KMS-11 (cell line): Measurements from ENCODE around the gene CPVL.

Experiments used
- H2AFZ ChIP-seq: fragments of 200-600 bp; sonication (generic); 2 replicates; pipeline ENCODE4 v1.6.1; 2016; ENCODE audit warnings: antibody characterized with exemption, mixed run types, low read depth
- H3K27ac ChIP-seq: fragments of 200-600 bp; sonication (generic); 2 replicates; pipeline ENCODE4 v1.6.1; 2016; ENCODE audit warnings: mild to moderate bottlenecking, mixed run types
- H3K27me3 ChIP-seq: fragments of 200-600 bp; sonication (generic); 2 replicates; pipeline ENCODE4 v1.6.1; 2017; ENCODE audit warnings: mild to moderate bottlenecking, low read depth, mixed run types, moderate library complexity; ENCODE audit not compliant: insufficient read depth
- H3K36me3 ChIP-seq: fragments of 200-600 bp; sonication (generic); 2 replicates; pipeline ENCODE4 v1.6.1; 2017; ENCODE audit warnings: mild to moderate bottlenecking, mixed run types; ENCODE audit not compliant: insufficient read depth
- H3K4me1 ChIP-seq: fragments of 200-600 bp; sonication (generic); 2 replicates; pipeline ENCODE4 v1.6.1; 2016; ENCODE audit warnings: mild to moderate bottlenecking, low read depth, mixed run types; ENCODE audit not compliant: poor library complexity, severe bottlenecking
- H3K4me2 ChIP-seq: fragments of 200-600 bp; sonication (generic); 2 replicates; pipeline ENCODE4 v1.7.0; 2016; ENCODE audit warnings: mild to moderate bottlenecking, mixed run types
- H3K4me3 ChIP-seq: fragments of 200-600 bp; sonication (generic); IDR thresholded peaks from 2 replicates; pipeline ENCODE4 v1.6.1; 2017; ENCODE audit warnings: low read depth, low read length, mixed read lengths; ENCODE audit not compliant: insufficient read depth
- H3K79me2 ChIP-seq: fragments of 200-600 bp; sonication (generic); 2 replicates; pipeline ENCODE4 v1.6.1; 2016; ENCODE audit warnings: low read depth, mixed run types; ENCODE audit not compliant: insufficient read depth
- H3K9ac ChIP-seq: fragments of 200-600 bp; sonication (generic); 2 replicates; pipeline ENCODE4 v1.6.1; 2016; ENCODE audit warnings: mild to moderate bottlenecking, mixed run types
- H4K20me1 ChIP-seq: fragments of 200-600 bp; sonication (generic); 2 replicates; pipeline ENCODE4 v1.6.1; 2016; ENCODE audit warnings: mild to moderate bottlenecking, mixed run types; ENCODE audit not compliant: insufficient read depth
- CTCF ChIP-seq: fragments of 200-600 bp; sonication (generic); conservative IDR thresholded peaks from 2 replicates; pipeline ENCODE4 v1.6.1; 2017; ENCODE audit warnings: low read depth, mild to moderate bottlenecking, antibody characterized with exemption, low read length, moderate library complexity, mixed read lengths

CPVL gene

DNA sequence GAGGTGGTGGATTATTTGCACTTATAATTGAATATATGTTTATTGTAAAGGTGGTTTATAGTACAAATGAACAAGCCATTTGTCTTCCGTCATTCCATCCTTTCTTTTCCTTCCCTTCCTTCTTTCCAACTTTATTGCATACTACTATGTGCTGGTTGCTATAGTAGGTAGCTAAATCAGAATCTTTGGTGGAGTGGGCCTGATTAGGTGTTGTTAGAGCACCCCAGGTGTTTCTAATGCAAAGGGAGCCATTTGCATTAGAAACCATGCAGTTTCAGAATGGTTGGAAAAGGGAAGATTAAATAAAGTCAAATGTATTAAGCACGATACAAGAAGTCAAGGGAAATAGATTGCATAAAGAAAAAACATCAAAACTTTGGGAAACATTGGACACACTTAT lies 99.4 kb downstream of the CPVL start:
- no peak overlapping the region for H3K9ac ChIP-seq
- no peak overlapping the region for H3K4me3 ChIP-seq
- no peaks in the 10 kb centered on the region for H3K27me3 ChIP-seq
- no peak overlapping the region for H3K27ac ChIP-seq
- no peak overlapping the region for H2AFZ ChIP-seq
- H3K4me2 ChIP-seq, result no peak overlapping the region
- H3K36me3 ChIP-seq, result no peaks in the 10 kb centered on the region
- H4K20me1 ChIP-seq, result no peaks in the 10 kb centered on the region
- no peak for TF ChIP-seq CTCF
- H3K4me1 ChIP-seq, result no peaks in the 10 kb centered on the region
- no peaks in the 10 kb centered on the region for H3K79me2 ChIP-seq

- Histone ChIP-seq H3K27ac (no peak overlapping the region), H3K4me1 (no peaks in the 10 kb centered on the region), H3K79me2 (no peaks in the 10 kb centered on the region), H2AFZ (no peak overlapping the region), H3K27me3 (no peaks in the 10 kb centered on the region), H4K20me1 (no peaks in the 10 kb centered on the region), H3K4me3 (no peak overlapping the region), H3K9ac (no peak overlapping the region), H3K36me3 (no peaks in the 10 kb centered on the region), H3K4me2 (no peak overlapping the region)
- TF ChIP-seq CTCF, result no peak
Measured at GRCh38 chr7:29045258-29046086, 100.9 kb downstream of the CPVL start.

DNA sequence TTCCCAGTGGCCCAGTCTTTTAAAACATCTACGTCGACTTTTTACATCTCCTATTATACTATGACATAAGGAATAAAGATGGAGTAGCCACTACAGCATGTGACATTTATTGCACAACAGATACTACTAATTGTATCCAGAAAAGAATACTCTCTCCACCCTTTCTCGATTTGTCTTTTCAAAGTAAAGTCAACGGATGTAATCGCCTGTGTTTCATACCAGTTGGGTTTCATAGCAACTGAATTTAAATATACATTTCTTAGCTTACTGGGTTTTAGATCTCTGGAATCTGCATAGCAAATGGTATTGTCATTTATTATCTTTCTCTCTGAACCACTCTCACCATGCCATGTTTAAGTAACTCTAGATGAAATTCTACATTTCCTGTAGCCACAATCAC lies 101.8 kb downstream of the CPVL start:
- no peak for TF ChIP-seq CTCF
- H3K4me2 ChIP-seq, result no peak overlapping the region

DNA sequence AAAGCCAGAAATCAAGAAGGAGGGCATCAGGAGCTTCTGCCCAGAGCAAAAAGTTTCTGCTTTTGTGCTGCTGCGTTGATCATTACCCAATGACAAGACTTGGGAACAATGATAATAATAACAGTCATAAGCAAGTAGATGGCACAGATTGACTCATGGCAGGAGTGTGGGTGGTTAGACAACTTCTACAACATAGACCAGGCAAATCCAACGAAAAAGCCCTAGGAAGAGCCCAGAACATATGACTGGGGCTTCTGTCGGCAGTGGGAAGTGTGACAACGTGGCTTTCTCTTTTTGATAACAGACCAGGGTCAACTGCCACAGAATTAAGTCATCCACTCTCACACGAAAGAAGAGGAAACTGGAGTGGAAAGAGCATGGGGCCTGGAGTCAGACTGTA lies 102.8 kb downstream of the CPVL start:
- no peaks in the 10 kb centered on the region for H3K4me1 ChIP-seq
- no peak for TF ChIP-seq CTCF

More for the DNA sequence above, 101.8 kb downstream of the CPVL start:
- no peaks in the 10 kb centered on the region for H3K4me1 ChIP-seq
- H3K36me3 ChIP-seq, result no peaks in the 10 kb centered on the region
- no peak overlapping the region for H2AFZ ChIP-seq
- H3K4me3 ChIP-seq, result no peak overlapping the region
- H3K27ac ChIP-seq, result no peak overlapping the region
- no peaks in the 10 kb centered on the region for H3K27me3 ChIP-seq
- no peaks in the 10 kb centered on the region for H4K20me1 ChIP-seq
- no peaks in the 10 kb centered on the region for H3K79me2 ChIP-seq
- no peak overlapping the region for H3K9ac ChIP-seq

More for the DNA sequence above, 102.8 kb downstream of the CPVL start:
- no peaks in the 10 kb centered on the region for H4K20me1 ChIP-seq
- H3K79me2 ChIP-seq, result no peaks in the 10 kb centered on the region
- no peak overlapping the region for H3K27ac ChIP-seq
- H3K9ac ChIP-seq, result no peak overlapping the region
- H3K36me3 ChIP-seq, result no peaks in the 10 kb centered on the region
- no peak overlapping the region for H2AFZ ChIP-seq
- H3K27me3 ChIP-seq, result no peaks in the 10 kb centered on the region
- no peak overlapping the region for H3K4me2 ChIP-seq
- no peak overlapping the region for H3K4me3 ChIP-seq
